A549 (cell line): ENCODE data around the gene APH1B. TPM values are rescaled to one million over a fixed set of nuclear protein-coding genes. Genes with fewer than 3 reads are reported as not detected.
A peak's percentile ranks its signal among the peaks of the same experiment; 100 is the strongest.
"Not testable (repeated sequence)": the region's sequence is repeated elsewhere in the genome, so short reads cannot be mapped to it uniquely, and the experiment has no call there.

ENCODE experiments used
- ATAC-seq, 2 experiments: fragments of 200-7000 bp in 1 of 2; fragments of >200 bp in 1 of 2; cut with Nextera tagmentation in 1 of 2; cut with Tn5 transposase in 1 of 2; 3 replicates each; pipeline versions ENCODE4 v1.8.0 to v1.9.1; 2018 to 2020; ENCODE audit warnings: mild to moderate bottlenecking in 1 of 2, moderate library complexity in 1 of 2
- CTCF ChIA-PET: fragments of 300-600 bp; sonication (Branson Sonifier 250); formaldehyde crosslinking; extraction: SDS; loops from one replicate; lab custom pipeline; 2021; ENCODE audit warnings: antibody characterized with exemption, inconsistent platforms; lab: Yijun Ruan, JAX
- POLR2A ChIA-PET: fragments of 350-600 bp; formaldehyde crosslinking; extraction: SDS; loops from one replicate; lab custom pipeline; 2021; ENCODE audit warnings: antibody characterized with exemption, inconsistent platforms; lab: Yijun Ruan, JAX
- DNase-seq, 2 experiments: peaks; one replicate each; pipeline versions ENCODE4 v3.0.0 to v3.0.0-alpha.2; 2011 to 2016; ENCODE audit warnings: low read depth in 1 of 2, low spot score in 1 of 2
- FAIRE-seq: peaks from 2 replicates; lab custom pipeline; 2011; peaks lifted over from hg19 to GRCh38; lab: Jason Lieb, UNC
- H3K27ac ChIP-seq, 2 experiments: fragments of >200 bp; sonication (Bioruptor Twin); formaldehyde crosslinking; 3 replicates each; pipeline ENCODE4 v1.5.1; 2016 to 2017
- H3K4me1 ChIP-seq: fragments of >200 bp; sonication (Bioruptor Twin); formaldehyde crosslinking; 3 replicates; pipeline ENCODE4 v1.6.1; 2016
- H3K4me2 ChIP-seq: fragments of >200 bp; sonication (Bioruptor Twin); formaldehyde crosslinking; 3 replicates; pipeline ENCODE4 v1.6.1; 2016
- H3K4me3 ChIP-seq: fragments of >200 bp; sonication (Bioruptor Twin); formaldehyde crosslinking; 3 replicates; pipeline ENCODE4 v1.5.1; 2016
- H3K9me3 ChIP-seq: fragments of >200 bp; sonication (Bioruptor Twin); formaldehyde crosslinking; 3 replicates; pipeline ENCODE4 v1.6.1; 2016
- BHLHE40 ChIP-seq: IDR thresholded peaks from 2 replicates; pipeline ENCODE4 v1.6.1; 2012; ENCODE audit warnings: low read depth, low read length, inconsistent platforms
- CHD2 ChIP-seq: fragments of 150-350 bp; IDR thresholded peaks from 2 replicates; pipeline ENCODE4 v1.6.1; 2014; ENCODE audit warnings: low read length; ENCODE audit not compliant: partially characterized antibody
- CHD4 ChIP-seq: fragments of 200-600 bp; sonication (generic); IDR thresholded peaks from 2 replicates; pipeline ENCODE4 v1.6.1; 2016; ENCODE audit warnings: antibody characterized with exemption, mild to moderate bottlenecking, borderline replicate concordance
- CTCF ChIP-seq: fragments of >200 bp; sonication (Bioruptor Twin); formaldehyde crosslinking; IDR thresholded peaks from 3 replicates; pipeline ENCODE4 v1.5.1; 2016
- EHF ChIP-seq: fragments of 250-450 bp; sonication (Bioruptor Pico); IDR thresholded peaks from 2 replicates; pipeline ENCODE4 v1.5.0; 2020; ENCODE audit warnings: mild to moderate bottlenecking
- EHMT2 ChIP-seq: fragments of 200-600 bp; sonication (generic); IDR thresholded peaks from 2 replicates; pipeline ENCODE4 v1.6.1; 2016; ENCODE audit warnings: antibody characterized with exemption, low read depth, mild to moderate bottlenecking, moderate library complexity
- FOSL2 ChIP-seq, 2 experiments: fragments of 450-650 bp in 1 of 2; fragments of >200 bp in 1 of 2; sonication (Bioruptor Twin) in 1 of 2; formaldehyde crosslinking; IDR thresholded peaks; 2 replicates each; pipeline versions ENCODE4 v1.5.0 to v1.6.1; 2016 to 2020; ENCODE audit warnings: mild to moderate bottlenecking in 1 of 2, moderate library complexity in 1 of 2
- HEYL ChIP-seq: fragments of 250-450 bp; sonication (Bioruptor Pico); IDR thresholded peaks from 2 replicates; pipeline ENCODE4 v1.8.0; 2021; ENCODE audit warnings: mild to moderate bottlenecking, moderate library complexity
- HMGXB4 ChIP-seq: fragments of 250-450 bp; sonication (Bioruptor Pico); IDR thresholded peaks from 2 replicates; pipeline ENCODE4 v1.5.0; 2021; ENCODE audit warnings: mild to moderate bottlenecking, moderate library complexity, borderline replicate concordance
- HOXB5 ChIP-seq: fragments of 250-450 bp; sonication (Bioruptor Pico); IDR thresholded peaks from 2 replicates; pipeline ENCODE4 v1.5.0; 2020; ENCODE audit warnings: mild to moderate bottlenecking, moderate library complexity
- JUNB ChIP-seq: fragments of >200 bp; sonication (Bioruptor Twin); formaldehyde crosslinking; IDR thresholded peaks from 2 replicates; pipeline ENCODE4 v1.6.1; 2016
- MAZ ChIP-seq: fragments of 150-350 bp; IDR thresholded peaks from 2 replicates; pipeline ENCODE4 v1.6.1; 2014; ENCODE audit warnings: antibody characterized with exemption, low read depth, low read length, borderline replicate concordance
- PHF8 ChIP-seq: fragments of 200-600 bp; sonication (generic); IDR thresholded peaks from 2 replicates; pipeline ENCODE4 v1.6.1; 2016; ENCODE audit warnings: low read depth, mild to moderate bottlenecking, antibody characterized with exemption, moderate library complexity, borderline replicate concordance
- POLR2A ChIP-seq: IDR thresholded peaks from 2 replicates; pipeline ENCODE4 v1.6.1; 2012; ENCODE audit warnings: mild to moderate bottlenecking, low read length
- POLR2AphosphoS2 ChIP-seq: conservative IDR thresholded peaks from 2 replicates; pipeline ENCODE4 v1.6.1; 2012; ENCODE audit warnings: low read length, improper control_type of control experiment, inconsistent platforms
- RAD21 ChIP-seq, 2 experiments: fragments of >200 bp in 1 of 2; sonication (Bioruptor Twin) in 1 of 2; formaldehyde crosslinking in 1 of 2; IDR thresholded peaks in 1 of 2; conservative IDR thresholded peaks in 1 of 2; 2 replicates in 1 of 2; 3 replicates in 1 of 2; pipeline ENCODE4 v1.6.1; 2012 to 2018; ENCODE audit warnings: inconsistent platforms in 1 of 2
- SMC3 ChIP-seq: fragments of >200 bp; sonication (Bioruptor Twin); formaldehyde crosslinking; IDR thresholded peaks from 3 replicates; pipeline ENCODE4 v1.6.1; 2018; ENCODE audit warnings: inconsistent platforms
- TP53 ChIP-seq: fragments of 250-450 bp; sonication (Bioruptor Pico); IDR thresholded peaks from 2 replicates; pipeline ENCODE4 v1.5.0; 2021; ENCODE audit warnings: mild to moderate bottlenecking, moderate library complexity
- USF2 ChIP-seq: fragments of 450-650 bp; IDR thresholded peaks from 2 replicates; pipeline ENCODE4 v1.6.1; 2014; ENCODE audit warnings: antibody characterized with exemption
- ZC3H11A ChIP-seq: fragments of 450-650 bp; IDR thresholded peaks from 2 replicates; pipeline ENCODE4 v1.6.1; 2014; ENCODE audit warnings: antibody characterized with exemption, mild to moderate bottlenecking
- ZNF302 ChIP-seq: fragments of 250-450 bp; sonication (Bioruptor Pico); IDR thresholded peaks from 2 replicates; pipeline ENCODE4 v1.9.0; 2021; ENCODE audit warnings: inconsistent platforms, mild to moderate bottlenecking, moderate library complexity
- WGBS: methylation state at CpG from one replicate; pipeline ENCODE4 v1.1.6; 2017; ENCODE audit errors: missing lambda C conversion rate; 5-methylcytosine and 5-hydroxymethylcytosine counted together
- polyA plus RNA-seq, 4 experiments: library from polyadenylated mRNA; depleted of rRNA in 3 of 4; stranded (reverse); fragments of >200 nt; fragmentation: RNase III in 1 of 4; extraction: RNeasy Plus Mini Kit Qiagen cat#74134 plus additional on column Dnase treatment in 1 of 4; gene quantifications; 2 replicates in 3 of 4; 3 replicates in 1 of 4; pipeline ENCODE4 v1.2.3, GENCODE V29; 2011 to 2017
- TF ChIP-seq, protein P1 (sequence below): IDR thresholded peaks from 2 replicates; pipeline ENCODE4 v1.6.1; 2012; ENCODE audit warnings: low read depth, borderline replicate concordance

APH1B gene
- polyA plus RNA-seq, 2 of the 4 experiments (the other 2 are of a cell fraction) = 16.4 to 28.5 TPM

DNA sequence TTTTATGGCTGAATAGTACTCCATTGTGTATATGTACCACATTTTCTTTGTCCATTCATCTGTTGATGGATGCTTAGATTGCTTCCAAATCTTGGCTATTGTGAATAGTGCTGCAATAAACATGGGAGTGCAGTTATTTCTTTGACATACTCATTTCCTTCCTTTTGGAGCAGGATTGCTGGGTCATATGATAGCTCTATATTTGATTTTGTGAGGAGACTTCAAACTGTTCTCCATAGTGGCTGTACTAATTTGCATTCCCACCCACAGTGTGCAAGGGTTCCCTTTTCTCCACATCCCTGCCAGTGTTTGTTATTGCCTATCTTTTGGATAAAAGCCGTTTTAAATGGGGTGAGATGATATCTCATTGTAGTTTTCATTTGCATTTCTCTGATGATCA, 40.3 kb upstream of the APH1B start:
- H3K4me3 ChIP-seq, POLR2A ChIA-PET, DNase-seq, H3K4me2 ChIP-seq, ATAC-seq: not testable (repeated sequence)
- H3K4me1 ChIP-seq = peaks cover 51% of the 10 kb centered on the region
- 97% methylated on average over 1 of the region's 1 CpG for WGBS
- CTCF ChIA-PET = interaction anchor here (1.5 to 2.0 kb wide), 4 partner anchors 10 to 80 kb away, joined by 4 to 9 read pairs (median 6); partner anchors contain the start of gene RPS27L
- peaks cover 11% of the 10 kb centered on the region; the same call in 2 of the 3 replicates for H3K9me3 ChIP-seq
- H3K27ac ChIP-seq = peak overlapping the region in 1 of 2 experiments; percentile 44; a peak in 2 of 6 replicates
- FAIRE-seq = peak; percentile 63

DNA sequence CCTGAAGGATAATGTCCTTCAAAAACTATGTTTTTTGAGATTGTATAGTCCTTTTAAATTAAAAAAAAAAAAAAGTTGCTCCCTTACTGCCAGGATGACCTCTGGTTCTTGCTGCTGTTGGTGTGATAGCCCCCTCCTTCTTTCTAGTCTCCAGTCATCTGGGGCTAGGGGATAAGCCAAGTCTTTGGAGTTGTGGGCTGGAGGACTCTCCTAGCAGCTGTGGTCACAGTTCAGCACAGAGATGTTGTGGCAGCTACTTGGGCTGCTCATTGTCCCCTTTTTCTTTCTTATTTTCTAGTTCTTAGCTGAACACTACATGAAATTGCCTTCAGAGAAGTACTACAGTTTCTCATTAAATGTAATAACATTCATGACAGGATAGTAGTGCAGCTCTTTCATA, 39.2 kb upstream of the APH1B start:
- no peak for ATAC-seq
- H3K9me3 ChIP-seq = peaks cover 14% of the 10 kb centered on the region; the same call in 2 of the 3 replicates
- ChIA-PET CTCF (interaction anchor here (0.6 to 2.0 kb wide), 7 partner anchors 9 to 81 kb away, joined by 3 to 9 read pairs (median 5); partner anchors contain the start of gene RPS27L), POLR2A (no interaction called here)
- no peak overlapping the region for H3K4me3 ChIP-seq
- H3K27ac ChIP-seq = 0 out of 6 replicates have a peak overlapping the region, but pooled peaks of 1 of the 2 experiments have one; percentile 33
- TF ChIP-seq BHLHE40 = no peak
- no peak for FAIRE-seq
- H3K4me2 ChIP-seq = no peak overlapping the region
- H3K4me1 ChIP-seq = peaks cover 40% of the 10 kb centered on the region
- no peak for DNase-seq

- DNase-seq (no peak), FAIRE-seq (no peak), ATAC-seq (no peak)
- peak overlapping the region in 1 of 2 experiments; percentile 4; a peak in 2 of 6 replicates for H3K27ac ChIP-seq
- ChIA-PET CTCF (interaction anchor here (0.6 to 1.6 kb wide), 8 partner anchors 10 to 570 kb away, joined by 3 to 5 read pairs (median 3); no protein-coding TSS in a partner anchor), POLR2A (interaction anchor here (0.7 to 0.8 kb wide), 2 partner anchors 38 to 82 kb away, joined by 4 read pairs; partner anchors contain the start of gene RPS27L)
- H3K4me2 ChIP-seq = no peak overlapping the region
- H3K4me3 ChIP-seq = no peak overlapping the region
- H3K9me3 ChIP-seq = peaks cover 14% of the 10 kb centered on the region; the same call in 2 of the 3 replicates
- 92% methylated on average over 1 of the region's 1 CpG for WGBS
- TF ChIP-seq ZC3H11A (no peak), ZNF302 (CRISPR knock-in tag) (no peak), BHLHE40 (no peak), TP53 (CRISPR knock-in tag) (no peak), EHMT2 (no peak), PHF8 (no peak), USF2 (no peak), CHD4 (no peak), SMC3 (no peak), HEYL (CRISPR knock-in tag) (no peak)
- TF ChIP-seq, all 56 proteins: peak for 0
- H3K4me1 ChIP-seq = peaks cover 34% of the 10 kb centered on the region
These were observed 38.6 kb upstream of the APH1B start for GRCh38 chr15:63238796-63239195.

- H3K4me1 ChIP-seq = peaks cover 21% of the 10 kb centered on the region
- no peak overlapping the region for H3K4me2 ChIP-seq
- TF ChIP-seq HOXB5 (CRISPR knock-in tag) = no peak
- TF ChIP-seq MAZ = no peak
- TF ChIP-seq HMGXB4 (CRISPR knock-in tag) = no peak
- TF ChIP-seq POLR2AphosphoS2 = no peak
- no peak for TF ChIP-seq CHD2
- TF ChIP-seq USF2 = no peak
- no peak for TF ChIP-seq CHD4
- TF ChIP-seq JUNB = no peak
- TF ChIP-seq, protein P1, sequence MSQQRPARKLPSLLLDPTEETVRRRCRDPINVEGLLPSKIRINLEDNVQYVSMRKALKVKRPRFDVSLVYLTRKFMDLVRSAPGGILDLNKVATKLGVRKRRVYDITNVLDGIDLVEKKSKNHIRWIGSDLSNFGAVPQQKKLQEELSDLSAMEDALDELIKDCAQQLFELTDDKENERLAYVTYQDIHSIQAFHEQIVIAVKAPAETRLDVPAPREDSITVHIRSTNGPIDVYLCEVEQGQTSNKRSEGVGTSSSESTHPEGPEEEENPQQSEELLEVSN = no peak
- TF ChIP-seq FOSL2 (IDR thresholded peaks at IDR 0.05) = no peak
- TF ChIP-seq FOSL2 (CRISPR knock-in tag; IDR thresholded peaks at IDR 0.05) = no peak
- no peak for TF ChIP-seq EHMT2
- no peak for TF ChIP-seq CTCF
- no peak for TF ChIP-seq POLR2A
- no peak for TF ChIP-seq BHLHE40
- TF ChIP-seq RAD21 (conservative IDR thresholded peaks at IDR 0.05 in 1 of 2, IDR thresholded peaks at IDR 0.05 in 1 of 2) = no peak
- TF ChIP-seq EHF = no peak
- TF ChIP-seq, all 56 proteins: peak for 0
- POLR2A ChIA-PET = no interaction called here
- Histone ChIP-seq H3K4me3 (no peak overlapping the region), H3K27ac (0 out of 6 replicates have a peak overlapping the region, but pooled peaks of 1 of the 2 experiments have one; percentile 8), H3K9me3 (peaks cover 14% of the 10 kb centered on the region; the same call in 2 of the 3 replicates)
- FAIRE-seq = no peak
- DNase-seq = no peak
- CTCF ChIA-PET = interaction anchor here (0.6 to 1.2 kb wide), 4 partner anchors 9 to 661 kb away, joined by 3 to 4 read pairs (median 4); no protein-coding TSS in a partner anchor
- 91% methylated on average over 3 of the region's 3 CpGs for WGBS
- no peak for ATAC-seq
These were observed 37.3 kb upstream of the APH1B start for GRCh38 chr15:63240109-63240508.
